CD1c-positive myeloid dendritic cell (primary cell): ENCODE results near the gene SND1.
"Not testable (repeated sequence)": the region's sequence is repeated elsewhere in the genome, so short reads cannot be mapped to it uniquely, and the experiment has no call there.

Experiments
- DNase-seq: peaks from one replicate; pipeline ENCODE4 v3.0.0-alpha.2; 2016; ENCODE audit errors: extremely low spot score

The SND1 gene

DNA sequence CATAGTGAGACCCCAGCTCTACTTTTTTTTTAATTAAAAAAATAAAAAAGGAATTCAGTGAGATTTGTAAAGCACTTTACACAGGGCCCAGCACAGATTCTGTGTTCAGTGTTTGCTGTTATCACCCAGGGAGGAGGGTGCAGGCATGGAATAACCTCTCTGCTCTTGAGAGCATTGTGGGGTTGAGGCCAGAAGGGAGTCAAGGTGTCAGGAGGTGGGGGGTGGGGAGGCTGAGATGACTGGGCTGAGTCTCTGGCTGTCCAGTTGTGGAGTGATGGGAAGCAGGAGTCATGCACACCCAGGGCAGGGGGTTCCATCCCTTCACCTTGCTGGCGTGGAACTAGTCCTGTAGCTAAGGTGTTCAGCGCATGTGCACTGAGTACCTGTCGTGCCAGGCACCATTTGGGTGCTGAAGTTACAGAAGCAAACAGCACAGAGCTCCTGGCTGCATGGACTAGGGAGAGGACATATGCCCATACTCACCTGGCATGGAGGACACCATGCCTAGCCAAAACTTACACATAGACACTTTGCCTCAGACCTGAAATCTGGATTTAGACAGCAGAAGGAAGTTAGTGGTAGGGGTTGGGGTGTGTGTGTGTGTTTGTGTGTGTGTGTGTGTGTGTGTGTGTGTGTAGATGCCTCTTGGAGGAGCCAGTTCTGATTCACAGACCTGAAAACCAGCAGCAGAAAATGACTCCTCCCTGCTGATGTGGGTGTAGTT lies 448.4 kb downstream of the SND1 start:
- no peak for DNase-seq

DNA sequence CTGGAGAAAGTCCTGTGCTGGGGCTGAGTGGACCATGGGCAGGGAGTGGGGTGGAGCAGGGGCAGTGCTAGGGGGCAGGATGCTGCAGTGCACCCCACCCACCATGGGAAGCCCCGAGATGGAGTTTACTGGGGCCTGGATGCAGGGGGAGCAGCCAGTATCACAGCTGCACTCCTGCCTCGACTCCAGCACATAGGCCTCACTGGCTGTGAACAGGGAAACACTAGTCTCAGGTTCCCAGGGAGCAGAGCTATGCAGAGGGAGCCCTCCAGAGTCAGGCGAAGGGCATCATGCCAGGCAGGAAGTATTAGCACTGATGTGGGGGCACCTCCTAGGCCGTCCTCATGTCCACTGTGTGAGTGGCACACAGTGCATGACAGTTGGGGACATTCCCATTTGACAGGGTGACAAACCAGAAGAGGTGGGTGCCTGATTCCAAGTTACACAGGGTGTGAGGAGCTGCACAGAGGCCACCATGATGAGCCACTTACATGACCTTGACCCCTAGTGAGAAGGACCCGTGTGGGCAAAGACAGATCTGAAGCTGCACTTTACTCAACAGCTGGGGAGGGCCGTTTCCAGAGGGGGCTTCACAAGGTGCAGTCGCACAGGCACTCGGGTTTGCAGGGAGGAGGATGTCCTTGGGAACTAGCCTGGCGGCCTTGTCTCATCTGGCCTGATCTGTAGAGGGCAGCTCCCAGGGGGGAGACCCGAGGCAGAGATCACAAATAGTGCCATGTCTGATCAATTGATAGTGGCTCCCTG lies 449.1 kb downstream of the SND1 start:
- DNase-seq, result no peak

DNA sequence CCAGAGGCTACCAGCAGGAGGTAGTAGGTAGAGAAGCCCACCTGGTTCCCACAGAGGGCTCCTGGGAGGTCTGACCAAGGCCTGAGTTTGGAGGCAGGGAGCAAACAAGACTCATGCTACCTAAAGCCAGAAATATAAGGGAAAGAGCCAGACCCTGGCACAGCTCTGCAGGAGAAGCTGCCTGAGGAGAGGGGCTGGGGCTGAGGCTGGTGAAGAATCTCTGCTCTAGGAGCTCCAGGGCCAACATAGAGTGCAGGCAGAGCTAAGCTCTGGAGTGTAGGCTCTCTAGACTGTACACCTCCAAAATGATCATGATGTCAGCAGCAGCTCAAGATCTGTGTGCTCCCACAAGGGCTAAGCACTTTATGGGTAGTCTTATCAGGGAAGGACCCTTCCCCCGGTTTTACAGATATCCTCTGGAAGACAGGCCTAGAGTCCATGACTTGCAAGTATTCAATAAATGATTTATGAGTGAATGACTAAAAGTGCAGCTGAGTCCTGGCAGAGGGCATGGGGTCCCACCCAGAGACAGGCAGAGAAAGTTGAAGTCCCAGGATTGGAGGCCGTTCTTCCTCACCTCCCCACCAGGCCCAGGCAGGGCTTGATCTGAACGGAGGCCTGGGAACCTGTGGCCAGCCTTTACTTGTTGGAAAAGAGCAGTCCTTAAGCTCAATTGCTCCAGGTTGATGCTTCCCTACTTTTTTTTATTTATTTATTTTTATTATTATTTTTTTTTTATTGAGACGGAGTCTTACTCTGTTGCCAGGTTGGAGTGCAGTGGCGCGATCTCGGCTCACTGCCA lies 450.7 kb downstream of the SND1 start:
- DNase-seq, result no peak

DNA sequence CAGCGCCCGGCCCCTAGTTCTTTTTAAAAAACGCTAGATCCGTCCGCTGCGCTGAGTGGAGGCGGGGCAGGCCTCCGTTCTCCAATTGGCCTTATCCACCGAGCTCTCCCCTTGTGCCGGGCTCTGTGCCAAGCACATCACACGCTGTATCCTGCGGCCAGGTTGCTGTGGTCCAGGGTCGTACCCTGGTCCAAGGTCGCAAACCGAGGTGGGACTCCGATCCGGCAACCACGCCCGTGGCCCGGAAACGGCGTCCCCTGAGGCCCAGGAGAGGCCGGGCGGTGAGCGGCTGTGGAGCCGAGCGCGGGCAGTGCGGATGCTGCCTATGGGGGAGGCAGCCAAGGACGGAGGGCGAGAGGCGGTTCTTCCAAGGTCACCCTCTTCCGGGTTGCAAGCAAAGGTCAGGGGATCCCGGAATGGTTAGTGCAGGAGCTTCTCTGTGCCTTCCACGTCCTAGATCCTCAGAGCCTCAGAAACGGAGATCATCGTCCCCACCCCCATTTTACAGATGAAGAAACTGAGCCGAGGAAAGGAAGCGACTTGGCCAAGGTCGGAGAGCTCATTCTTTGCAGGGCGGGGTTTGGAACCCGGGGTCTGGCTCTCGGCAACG lies 451.6 kb downstream of the SND1 start:
- DNase-seq, result no peak

DNA sequence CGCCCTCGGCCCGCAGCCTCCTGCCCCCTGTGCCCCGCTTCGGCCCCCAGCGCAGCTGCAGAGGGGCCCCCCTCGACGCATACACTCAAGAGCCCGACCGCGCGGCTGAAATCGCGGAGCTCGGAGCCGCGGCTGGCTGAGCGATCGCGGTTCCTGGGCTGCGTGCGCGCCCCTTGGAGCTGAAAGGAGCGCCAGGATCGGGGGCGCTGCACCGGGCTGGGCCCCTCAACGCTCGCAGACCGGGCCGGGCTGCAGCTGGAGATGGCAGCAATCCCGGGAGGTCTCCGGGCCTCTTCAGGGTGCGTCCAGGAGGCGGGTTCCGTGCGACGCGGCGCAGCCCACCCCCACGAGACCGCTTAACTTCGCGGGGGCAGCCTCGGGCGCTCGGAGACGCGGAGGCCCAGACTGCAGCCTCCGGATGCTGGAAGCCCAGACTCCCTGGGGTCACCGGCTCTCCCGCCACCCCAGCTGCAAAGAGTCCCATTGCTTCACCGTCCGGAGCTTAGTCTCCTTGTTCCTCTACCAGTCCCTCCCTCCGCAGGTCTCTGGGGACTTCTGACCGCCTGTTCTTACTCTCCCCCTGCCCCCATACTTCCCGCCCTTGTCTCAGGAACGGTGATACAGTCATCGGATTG lies 452.2 kb downstream of the SND1 start:
- no peak for DNase-seq

DNA sequence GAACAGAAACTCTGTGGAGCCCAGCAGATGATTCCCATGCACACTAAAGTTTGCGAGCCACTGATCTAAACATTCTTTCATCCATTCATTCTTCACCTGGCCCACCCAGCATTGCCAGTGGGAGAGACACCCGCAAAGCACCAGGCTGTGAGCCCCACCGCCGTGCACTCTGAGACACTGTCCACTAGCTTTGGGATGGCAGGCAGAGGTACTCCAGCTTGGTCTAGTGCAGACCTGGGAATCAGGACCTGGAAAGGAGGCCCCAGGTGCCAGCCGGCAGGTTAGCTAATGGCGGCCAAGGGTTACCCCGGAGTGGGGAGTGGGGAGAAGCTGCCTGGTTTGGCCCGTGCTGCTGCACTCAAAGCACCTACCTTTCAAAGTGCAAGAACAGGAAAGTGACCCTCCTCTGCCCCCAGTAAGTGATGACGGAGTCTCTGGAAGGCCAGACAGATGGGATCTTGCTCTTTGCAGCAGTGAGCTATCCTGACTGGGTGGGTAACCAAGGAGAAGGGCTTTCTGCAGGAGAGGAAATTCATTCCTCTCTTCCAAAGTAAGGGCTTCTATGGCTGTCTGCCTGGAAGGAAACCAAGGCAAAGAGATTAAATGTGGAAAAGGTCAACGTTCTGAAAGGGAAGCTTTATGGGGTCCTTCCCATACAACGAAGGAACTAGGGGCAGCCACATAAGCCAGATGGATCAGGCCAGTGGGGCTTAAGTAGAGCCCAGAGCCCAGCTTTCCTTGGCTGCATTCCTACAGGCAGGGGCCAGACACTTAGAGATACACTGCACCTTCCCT lies 453.4 kb downstream of the SND1 start:
- DNase-seq, result no peak

DNA sequence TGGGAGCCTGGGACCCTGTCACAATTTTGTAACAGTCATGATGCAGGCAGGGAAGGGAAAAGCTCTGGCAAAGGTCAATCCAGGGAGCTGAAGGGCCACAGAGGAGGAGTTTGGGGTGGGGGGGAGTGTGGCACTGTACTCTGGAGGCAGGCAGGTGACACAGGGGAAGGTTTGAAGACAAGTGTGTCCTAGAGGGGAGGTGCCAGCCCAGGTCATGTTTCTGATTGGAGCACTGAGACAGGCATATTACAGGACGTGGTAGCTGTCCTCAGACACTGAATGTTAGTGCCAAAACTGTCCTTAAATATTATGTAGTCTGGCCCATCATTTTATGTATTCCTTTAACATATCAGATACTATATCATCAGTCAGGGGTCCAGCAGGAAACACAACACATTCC lies 454.8 kb downstream of the SND1 start:
- no peak for DNase-seq

DNA sequence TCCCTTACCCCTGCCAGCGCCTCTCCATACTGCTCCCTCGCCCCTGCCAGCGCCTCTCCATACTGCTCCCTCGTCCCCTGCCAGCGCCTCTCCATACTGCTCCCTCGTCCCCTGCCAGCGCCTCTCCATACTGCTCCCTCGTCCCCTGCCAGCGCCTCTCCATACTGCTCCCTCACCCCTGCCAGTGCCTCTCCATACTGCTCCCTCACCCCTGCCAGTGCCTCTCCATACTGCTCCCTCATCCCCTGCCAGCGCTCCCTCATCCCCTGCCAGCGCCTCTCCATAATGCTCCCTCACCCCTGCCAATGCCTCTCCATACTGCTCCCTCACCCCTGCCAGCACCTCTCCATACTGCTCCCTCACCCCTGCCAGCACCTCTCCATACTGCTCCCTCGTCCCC lies 455.5 kb downstream of the SND1 start:
- not testable (repeated sequence) for DNase-seq

DNA sequence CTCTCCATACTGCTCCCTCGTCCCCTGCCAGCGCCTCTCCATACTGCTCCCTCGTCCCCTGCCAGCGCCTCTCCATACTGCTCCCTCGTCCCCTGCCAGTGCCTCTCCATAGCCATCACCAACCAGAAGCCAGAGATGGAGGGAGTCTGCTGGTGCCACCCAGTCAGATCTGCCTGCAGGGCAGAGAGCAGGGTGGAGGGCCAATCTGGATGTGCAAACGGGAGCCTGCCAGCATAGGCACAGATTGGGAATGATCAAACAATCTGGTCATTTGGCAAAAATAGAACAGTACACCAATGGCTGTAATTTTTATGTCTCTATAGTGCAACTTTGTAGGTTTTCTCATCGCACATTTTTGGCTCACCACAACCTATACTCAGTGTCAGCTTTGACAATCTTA lies 456.1 kb downstream of the SND1 start:
- no peak for DNase-seq

DNA sequence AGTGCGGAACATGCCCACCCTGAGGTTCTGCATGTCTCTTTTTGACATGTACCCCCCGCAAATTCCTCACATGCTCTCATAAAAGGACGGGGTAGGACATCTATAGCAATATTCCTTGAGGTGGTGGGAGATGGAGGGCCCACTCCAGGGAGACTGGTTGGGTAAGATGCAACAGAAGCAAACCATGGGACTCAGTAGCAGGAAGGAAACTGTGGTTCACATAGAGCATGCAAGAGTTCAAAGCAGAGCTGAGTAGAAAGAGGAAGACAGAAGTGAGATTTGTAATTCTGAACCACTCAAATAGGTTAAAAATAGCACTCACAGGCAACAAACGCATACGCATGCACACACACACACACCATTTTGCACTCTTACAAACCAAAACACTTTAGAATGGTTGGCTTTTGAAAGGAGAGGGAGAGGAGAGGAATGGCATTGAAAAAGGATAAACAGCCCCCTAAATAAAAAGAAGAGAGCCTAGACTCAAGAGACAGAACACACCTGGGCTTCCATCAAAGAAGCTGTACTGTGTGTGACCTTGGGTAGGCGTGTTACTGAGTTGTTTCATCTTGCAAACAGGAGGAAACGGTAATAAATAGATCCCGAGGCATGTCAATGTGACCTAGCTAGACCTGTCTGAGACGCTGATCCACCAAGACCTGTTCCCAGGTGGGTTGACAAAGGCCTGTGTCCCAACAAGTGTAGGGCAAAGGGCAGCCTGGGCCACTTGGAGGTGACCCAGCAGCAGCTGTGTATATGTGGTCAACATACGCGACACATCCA lies 456.8 kb downstream of the SND1 start:
- peak; percentile 80 for DNase-seq

DNA sequence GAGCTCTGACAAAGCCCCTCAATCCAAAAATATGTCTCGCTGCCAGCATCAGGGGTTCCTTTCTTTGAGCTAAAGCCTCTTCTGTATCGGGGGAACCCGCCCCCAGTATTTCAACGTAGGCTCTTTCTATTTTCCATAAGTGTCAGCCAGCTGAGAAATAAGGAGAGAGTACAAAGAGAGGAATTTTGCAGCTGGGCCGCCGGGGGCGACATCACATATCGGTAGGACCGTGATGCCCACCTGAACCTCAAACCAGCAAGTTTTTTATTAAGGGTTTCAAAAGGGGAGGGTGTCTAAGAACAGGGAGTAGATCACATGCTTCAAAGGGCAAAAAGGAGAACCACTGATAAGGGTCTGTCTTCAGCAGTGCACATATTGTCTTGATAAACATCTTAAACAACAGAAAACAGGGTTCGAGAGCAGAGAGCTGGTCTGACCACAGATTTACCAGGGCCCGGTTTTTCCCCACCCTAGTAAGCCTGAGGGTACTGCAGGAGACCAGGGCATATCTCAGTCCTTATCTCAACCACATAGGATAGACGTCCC lies 457.5 kb downstream of the SND1 start:
- DNase-seq, result not testable (repeated sequence)

DNA sequence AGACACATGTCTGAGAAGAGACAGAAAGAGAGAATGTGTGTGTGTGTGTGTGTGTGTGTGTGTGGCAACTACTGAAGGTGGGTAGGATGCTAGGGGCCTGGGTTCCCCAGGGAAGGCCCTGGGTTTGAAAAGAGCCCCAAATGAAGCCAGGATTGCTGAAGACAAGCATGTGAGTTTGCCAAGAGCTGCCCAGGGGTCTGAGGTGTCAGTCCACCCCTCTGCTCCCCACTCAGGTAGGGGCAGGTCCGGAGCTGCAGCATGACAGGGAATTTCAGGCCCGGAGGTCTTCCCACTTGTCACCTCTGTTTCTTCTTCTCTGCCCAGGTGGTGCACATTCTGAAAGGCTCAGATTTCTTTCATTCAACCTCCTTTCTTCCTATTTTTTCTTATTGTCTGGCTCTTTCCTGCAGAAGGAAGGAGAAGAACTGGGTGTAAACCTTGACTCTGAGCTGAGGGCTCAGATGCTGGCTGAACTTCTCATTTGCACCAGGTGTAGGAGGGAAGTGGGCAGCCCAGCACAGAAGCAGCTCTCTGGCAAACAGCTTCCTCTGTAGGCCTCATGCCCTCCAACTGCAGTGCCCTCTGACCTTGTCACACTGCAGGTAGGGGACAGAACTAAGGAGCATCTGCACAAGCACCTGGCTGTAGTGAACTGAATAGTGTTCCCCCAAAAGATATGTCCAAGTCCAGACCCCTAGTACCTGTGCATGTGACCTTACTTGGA lies 458.8 kb downstream of the SND1 start:
- peak; percentile 38 for DNase-seq

DNA sequence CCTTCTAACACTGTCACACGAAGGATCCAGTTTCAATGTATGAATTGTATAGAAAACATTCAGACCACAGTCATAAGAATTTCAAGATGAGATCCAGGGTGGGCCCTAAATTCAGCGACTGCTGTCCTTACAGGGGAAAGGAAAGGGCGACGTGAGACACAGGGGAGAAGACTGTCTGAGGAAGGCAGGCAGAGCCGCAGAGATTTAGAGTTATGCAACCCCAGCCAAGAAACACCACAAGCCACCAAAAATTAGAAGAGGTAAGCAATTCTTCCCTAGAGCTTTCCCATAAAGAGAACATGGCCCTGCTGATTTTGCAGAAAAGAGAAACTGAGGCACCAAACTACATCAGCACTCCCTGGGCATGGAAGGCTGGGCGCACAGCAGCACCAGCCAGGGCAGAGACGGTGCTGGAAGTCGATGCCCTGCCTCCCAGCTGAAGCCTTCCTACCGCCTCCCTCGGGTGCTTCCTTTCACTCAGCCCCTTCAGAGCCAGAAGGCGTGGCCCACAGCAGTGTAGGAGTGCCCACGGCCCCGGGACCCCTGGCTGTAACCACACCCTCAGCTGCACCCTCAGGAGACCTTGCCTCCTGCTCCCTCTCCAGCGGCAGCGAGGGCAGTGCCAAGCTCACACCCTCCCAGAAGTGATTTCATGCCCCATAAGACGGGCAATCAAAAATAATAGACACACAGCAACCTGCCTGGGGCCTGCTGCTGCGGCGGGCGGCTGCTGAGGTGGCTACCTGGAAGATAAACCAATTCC lies 460.2 kb downstream of the SND1 start:
- DNase-seq, result no peak

DNA sequence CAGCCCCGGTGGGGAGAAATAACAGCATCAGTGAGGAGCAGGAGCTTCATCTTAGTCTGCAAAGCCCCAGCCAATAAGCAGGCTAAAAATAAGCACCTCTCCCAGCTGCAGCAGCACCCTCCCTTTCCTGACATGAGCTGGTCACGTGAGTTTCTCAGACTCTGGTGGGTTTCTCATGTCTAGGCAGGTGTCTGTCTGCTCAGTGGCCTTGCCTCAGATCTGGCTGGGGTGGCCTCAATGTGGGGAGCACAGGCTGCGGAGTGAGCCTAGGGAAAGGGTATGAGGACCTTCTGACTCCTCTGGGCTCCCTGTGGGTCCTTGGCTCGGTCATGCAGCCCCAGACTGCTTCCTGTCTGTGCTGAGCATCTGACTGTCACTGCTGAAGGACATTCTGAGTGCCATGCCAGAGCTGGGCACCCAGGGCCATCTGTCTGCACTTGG lies 460.8 kb downstream of the SND1 start:
- DNase-seq, result no peak

DNA sequence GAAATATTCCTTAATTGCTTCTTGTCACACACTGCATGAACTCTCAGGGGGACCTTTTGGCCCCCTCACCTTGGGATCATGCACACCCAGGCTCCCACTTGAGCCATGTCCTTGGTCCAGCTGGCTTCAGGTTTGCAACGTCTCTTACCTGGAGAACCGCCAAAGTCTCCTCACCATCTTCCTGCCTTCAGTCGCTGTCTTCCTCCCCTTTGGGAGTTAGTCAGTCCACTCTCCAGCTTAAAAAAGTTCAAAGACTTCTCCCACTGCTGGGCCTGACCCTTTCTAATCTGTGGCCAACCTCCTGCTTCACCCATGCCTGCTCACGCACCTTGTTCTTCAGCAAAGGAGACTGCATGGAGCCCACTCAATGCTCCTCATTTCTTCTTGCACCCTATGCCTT lies 461.8 kb downstream of the SND1 start:
- DNase-seq, result no peak

DNA sequence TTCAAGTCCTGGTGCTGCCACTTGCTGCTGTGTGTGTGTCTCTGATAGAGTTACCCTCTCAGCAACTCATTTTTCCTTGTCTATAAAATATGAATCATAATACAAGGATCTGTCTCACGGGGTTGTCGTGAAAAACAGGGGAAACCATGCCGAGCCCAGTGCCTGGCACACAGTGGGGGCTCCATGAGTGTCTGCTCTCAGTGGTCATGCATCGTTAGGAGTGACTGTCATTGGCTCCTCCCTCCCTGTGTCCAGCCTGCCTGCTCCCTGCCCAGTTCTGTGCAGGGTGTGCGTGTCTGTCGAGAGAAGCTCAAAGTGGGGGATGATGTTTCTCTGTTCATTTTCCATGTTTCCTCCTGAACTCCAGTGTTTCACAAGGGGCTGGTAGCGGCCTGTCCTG lies 462.8 kb downstream of the SND1 start:
- no peak for DNase-seq

DNA sequence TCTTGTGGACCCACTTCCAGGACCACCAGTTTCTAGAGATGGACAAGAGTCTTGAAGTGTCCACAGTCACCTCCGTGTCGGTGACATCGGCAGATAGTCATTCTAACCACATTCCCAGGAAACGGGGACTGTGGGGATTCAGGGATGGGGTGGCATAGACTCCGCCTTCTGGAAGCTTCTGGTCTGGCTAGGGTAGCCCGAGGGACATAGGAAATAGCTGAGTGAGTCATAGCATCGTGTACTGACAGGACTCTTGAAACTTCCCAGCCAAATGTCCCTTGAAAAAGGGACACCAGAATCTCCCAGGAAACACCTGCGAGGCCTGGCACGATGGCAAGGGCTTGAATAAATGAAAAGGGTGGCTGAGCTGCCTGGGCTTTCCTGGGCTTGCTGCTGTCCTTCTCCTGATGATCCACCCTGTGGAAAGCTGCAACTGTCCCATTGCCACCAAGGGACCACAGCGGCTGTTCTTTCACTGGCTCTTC lies 463.4 kb downstream of the SND1 start:
- DNase-seq, result no peak
